ENCODE data around the gene RGS13. TPM values are rescaled to one million over a fixed set of nuclear protein-coding genes. Genes with fewer than 3 reads are reported as not detected.

The RGS13 gene
- total RNA-seq, 4 donors from 2014 or later, result 1.0 to 4.3 (median 2.5) TPM; not detected in 1

DNA sequence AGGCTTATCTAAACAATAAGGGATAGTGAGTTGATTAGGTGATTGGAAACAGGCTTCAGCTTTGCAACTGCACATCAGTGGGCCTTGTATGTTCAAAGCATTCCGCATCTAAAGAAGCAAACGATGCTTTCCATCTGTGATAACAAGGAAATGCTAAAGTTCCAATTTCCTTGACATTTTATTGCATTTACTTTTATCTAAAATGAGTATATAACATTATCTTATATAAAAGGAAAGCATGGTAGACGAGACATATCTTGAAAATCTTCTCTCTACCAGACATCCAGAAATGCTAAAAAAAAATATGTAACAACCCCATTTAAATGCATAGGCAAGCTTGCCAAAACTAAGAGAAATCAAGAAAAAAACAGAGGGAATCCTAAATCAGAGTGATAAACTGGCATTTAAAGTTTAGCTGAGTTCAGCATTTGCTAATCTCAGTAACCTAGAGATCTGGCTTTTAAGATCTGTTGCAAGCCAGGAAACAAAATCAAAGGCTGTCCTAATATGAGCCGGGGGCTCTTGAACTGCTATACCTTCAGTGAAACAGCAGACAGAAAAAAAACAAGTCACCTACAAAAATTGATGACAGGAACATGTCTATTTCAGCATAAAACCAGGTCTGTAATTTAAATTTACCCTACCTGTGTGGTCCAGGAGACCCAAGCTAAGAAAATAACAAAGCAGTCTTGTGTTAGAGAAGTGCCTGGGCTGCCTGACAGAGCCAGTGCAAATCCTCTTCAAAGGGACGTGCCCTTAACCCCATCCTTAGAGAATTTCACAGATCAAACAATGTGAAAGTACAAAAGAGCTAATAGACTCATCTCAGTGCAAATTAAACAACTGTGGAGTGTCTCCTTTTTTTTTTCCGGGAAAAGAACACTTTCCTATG, 3.1 kb upstream of the RGS13 start:
- no peaks in the 10 kb centered on the region for H3K9me3 ChIP-seq
- no peak overlapping the region for H3K4me3 ChIP-seq
- no peak for TF ChIP-seq POLR2A (IDR thresholded peaks at IDR 0.05; ENCODE audit: low read depth)
- no peak for TF ChIP-seq EP300 (IDR thresholded peaks at IDR 0.05)
- TF ChIP-seq POLR2AphosphoS5 (IDR thresholded peaks at IDR 0.05), result no peak
- TF ChIP-seq, protein P1, sequence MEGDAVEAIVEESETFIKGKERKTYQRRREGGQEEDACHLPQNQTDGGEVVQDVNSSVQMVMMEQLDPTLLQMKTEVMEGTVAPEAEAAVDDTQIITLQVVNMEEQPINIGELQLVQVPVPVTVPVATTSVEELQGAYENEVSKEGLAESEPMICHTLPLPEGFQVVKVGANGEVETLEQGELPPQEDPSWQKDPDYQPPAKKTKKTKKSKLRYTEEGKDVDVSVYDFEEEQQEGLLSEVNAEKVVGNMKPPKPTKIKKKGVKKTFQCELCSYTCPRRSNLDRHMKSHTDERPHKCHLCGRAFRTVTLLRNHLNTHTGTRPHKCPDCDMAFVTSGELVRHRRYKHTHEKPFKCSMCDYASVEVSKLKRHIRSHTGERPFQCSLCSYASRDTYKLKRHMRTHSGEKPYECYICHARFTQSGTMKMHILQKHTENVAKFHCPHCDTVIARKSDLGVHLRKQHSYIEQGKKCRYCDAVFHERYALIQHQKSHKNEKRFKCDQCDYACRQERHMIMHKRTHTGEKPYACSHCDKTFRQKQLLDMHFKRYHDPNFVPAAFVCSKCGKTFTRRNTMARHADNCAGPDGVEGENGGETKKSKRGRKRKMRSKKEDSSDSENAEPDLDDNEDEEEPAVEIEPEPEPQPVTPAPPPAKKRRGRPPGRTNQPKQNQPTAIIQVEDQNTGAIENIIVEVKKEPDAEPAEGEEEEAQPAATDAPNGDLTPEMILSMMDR (IDR thresholded peaks at IDR 0.05), result no peak

DNA sequence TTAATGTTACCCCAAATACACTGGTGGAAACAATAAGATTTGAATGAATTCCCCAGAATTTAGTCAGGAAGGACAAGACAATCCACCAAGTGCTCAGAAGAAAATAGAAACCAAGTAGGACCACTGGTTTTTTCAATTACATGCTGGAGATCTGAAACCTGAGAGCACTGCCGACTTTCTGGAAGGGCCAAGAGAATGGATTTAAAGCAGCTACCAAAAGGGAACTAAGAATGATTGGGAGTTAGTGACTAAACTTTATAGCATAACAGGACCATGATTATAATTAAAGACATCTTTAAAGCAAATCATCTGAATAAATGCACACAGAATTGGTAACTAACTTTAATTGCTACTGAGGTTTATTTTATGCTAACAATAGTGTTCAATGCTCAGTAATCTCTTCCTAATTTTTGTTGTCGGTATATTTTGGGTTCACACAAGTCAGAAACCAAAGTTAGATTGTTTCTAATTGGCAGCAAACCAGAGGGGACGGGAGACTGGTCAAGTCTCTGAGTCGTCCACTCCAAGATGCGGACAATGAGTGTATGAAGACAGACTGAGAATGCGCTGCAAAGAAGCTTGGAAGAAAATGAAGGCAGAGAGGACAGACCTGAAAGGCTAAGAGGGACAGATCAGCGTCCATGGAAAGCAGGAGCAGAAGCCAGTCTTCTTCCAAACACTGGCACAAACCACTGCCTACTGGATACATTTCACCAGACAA, 2.3 kb upstream of the RGS13 start:
- DNase-seq (ENCODE audit: extremely low spot score), result no peak
- no peaks in the 10 kb centered on the region for H3K9me3 ChIP-seq
- intact Hi-C loops (cut with DNase I), result no loop called here
- peaks cover 0 to 7% (median 0%) of the 10 kb centered on the region in 4 donors for H3K4me1 ChIP-seq
- WGBS, result 88% methylated on average over 7 of the region's 7 CpGs
- no peak overlapping the region for H3K4me3 ChIP-seq
- no peak overlapping the region for H3K27ac ChIP-seq (replicated peaks in 1 of 4)
- TF ChIP-seq EP300 (IDR thresholded peaks at IDR 0.05) (no peak), POLR2AphosphoS5 (IDR thresholded peaks at IDR 0.05) (no peak), POLR2A (IDR thresholded peaks at IDR 0.05; ENCODE audit: low read depth) (no peak)
- TF ChIP-seq, protein P1 (IDR thresholded peaks at IDR 0.05), result no peak
- no peaks in the 10 kb centered on the region for H3K27me3 ChIP-seq
- no peaks in the 10 kb centered on the region for H3K36me3 ChIP-seq

More for the DNA sequence above, 3.1 kb upstream of the RGS13 start:
- Histone ChIP-seq H3K4me1 (peaks cover 0 to 7% (median 0%) of the 10 kb centered on the region in 4 donors), H3K27ac (replicated peaks in 1 of 4) (no peak overlapping the region), H3K27me3 (no peaks in the 10 kb centered on the region), H3K36me3 (no peaks in the 10 kb centered on the region)
- WGBS, result 77% methylated on average over 6 of the region's 6 CpGs
- intact Hi-C loops (cut with DNase I), result no loop called here
- no peak for DNase-seq (ENCODE audit: extremely low spot score)

DNA sequence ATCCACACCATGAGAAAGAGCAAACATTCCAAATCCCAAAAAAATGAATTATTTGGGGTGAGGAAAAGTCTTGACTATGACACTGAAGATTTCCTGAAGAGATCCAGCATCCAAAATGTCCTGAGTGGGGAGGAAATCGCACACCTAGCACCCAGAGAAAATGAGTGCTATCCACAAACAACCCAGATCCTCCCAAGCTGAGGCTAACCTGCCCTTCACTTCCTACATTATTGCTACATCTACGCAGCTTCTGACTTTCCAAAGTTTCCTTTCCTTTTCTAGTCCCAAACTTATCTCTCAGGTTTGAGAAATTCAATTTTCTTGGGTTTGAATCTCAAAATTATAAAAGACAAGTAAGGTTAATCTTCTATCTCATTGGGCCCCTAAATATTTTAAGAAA, 906 bp upstream of the RGS13 start:
- no peaks in the 10 kb centered on the region for H3K36me3 ChIP-seq
- no peak for TF ChIP-seq EP300 (IDR thresholded peaks at IDR 0.05)
- no peak for TF ChIP-seq POLR2AphosphoS5 (IDR thresholded peaks at IDR 0.05)
- TF ChIP-seq, protein P1 (IDR thresholded peaks at IDR 0.05), result no peak
- TF ChIP-seq POLR2A (IDR thresholded peaks at IDR 0.05; ENCODE audit: low read depth), result no peak
- no peaks in the 10 kb centered on the region for H3K27me3 ChIP-seq
- no peaks in the 10 kb centered on the region for H3K4me1 ChIP-seq
- H3K4me3 ChIP-seq, result no peak overlapping the region
- H3K27ac ChIP-seq (replicated peaks in 1 of 4), result no peak overlapping the region
- WGBS, result 96% methylated on average over 2 of the region's 2 CpGs
- no peak for DNase-seq (ENCODE audit: extremely low spot score)
- intact Hi-C loops (cut with DNase I), result no loop called here
- H3K9me3 ChIP-seq, result no peaks in the 10 kb centered on the region

DNA sequence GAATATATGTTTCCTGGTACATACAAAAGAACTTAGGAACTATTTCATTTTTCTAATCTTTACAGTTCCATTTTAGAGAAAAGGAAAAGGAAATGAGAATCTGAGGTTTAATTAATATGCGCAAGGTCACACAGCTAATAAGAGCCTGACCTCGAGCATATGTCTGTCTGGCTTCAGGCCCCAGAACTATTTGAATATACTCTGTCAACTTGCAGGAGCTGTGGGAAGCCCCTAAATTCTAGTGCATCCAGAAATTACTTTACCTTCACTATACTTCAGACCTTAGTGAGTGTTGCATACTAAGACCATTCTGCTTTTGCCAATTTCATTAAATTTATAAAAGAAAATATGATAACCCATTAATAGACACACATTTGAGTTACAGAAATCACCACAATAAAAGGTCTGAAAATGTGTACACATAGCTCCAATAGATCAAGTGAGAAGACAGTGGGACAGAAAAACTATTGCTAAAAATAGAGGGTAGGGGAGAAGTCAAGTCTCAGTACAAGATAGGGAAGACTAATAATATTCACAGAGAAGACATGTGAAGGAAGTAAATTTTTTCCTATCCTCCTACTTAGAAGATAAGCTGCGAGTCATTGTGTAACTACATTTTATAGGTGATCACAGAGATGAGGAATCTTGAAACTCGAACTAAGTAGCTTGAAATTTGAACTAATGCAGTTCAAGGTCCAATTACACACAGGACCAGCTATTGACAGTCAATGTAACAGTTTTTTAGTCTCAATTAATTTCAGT, 3.8 kb downstream of the RGS13 start:
- 67% methylated on average over 4 of the region's 4 CpGs for WGBS
- no peaks in the 10 kb centered on the region for H3K27me3 ChIP-seq
- intact Hi-C loops (cut with DNase I), result no loop called here
- DNase-seq (ENCODE audit: extremely low spot score), result no peak
- H3K9me3 ChIP-seq, result no peaks in the 10 kb centered on the region
- no peaks in the 10 kb centered on the region for H3K36me3 ChIP-seq
- no peak overlapping the region for H3K4me3 ChIP-seq
- no peak overlapping the region for H3K27ac ChIP-seq (replicated peaks in 1 of 4)
- H3K4me1 ChIP-seq, result no peaks in the 10 kb centered on the region
- TF ChIP-seq POLR2AphosphoS5 (IDR thresholded peaks at IDR 0.05), result no peak
- TF ChIP-seq EP300 (IDR thresholded peaks at IDR 0.05), result no peak
- TF ChIP-seq, protein P1 (IDR thresholded peaks at IDR 0.05), result no peak
- TF ChIP-seq POLR2A (IDR thresholded peaks at IDR 0.05; ENCODE audit: low read depth), result no peak
